ENCODE data around the gene ARID5A. TPM values are rescaled to one million over a fixed set of nuclear protein-coding genes. Genes with fewer than 3 reads are reported as not detected.

The ARID5A gene
- total RNA-seq, 1 donor from 2014 or later = 53.6 TPM

DNA sequence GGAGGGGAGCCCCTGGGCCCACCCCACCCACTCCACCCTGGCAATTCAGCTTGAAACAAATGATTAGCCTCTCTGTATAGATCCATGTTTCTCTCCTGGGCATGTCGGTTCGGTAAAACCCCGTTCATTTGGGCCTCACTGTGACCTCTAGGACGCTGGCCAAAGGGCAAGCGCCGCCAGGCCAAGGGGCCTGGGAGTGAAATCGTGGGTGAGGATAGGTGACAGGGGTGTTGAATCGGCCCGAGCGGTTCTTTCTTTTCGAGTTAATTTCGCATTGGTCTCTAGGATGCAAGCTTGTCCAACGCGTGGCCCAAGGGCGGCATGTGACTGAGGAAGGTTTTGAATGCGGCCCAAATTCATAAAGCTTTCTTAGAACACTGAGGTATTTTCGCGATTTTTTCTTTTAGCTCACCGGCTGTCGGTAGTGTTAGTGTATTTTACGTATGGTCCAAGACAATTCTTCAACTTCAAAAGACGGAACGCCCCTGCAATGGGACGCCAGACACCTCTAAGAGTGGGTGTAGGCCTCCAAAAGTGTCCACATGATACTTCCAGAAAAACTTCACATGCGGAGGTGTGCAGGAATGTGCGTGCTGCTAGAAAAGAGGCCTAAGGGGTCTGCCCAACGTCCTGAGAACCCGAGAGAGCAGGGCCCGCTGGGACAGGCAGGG, 9.8 kb upstream of the ARID5A start:
- intact Hi-C loops (cut with micrococcal nuclease) = no loop called here

DNA sequence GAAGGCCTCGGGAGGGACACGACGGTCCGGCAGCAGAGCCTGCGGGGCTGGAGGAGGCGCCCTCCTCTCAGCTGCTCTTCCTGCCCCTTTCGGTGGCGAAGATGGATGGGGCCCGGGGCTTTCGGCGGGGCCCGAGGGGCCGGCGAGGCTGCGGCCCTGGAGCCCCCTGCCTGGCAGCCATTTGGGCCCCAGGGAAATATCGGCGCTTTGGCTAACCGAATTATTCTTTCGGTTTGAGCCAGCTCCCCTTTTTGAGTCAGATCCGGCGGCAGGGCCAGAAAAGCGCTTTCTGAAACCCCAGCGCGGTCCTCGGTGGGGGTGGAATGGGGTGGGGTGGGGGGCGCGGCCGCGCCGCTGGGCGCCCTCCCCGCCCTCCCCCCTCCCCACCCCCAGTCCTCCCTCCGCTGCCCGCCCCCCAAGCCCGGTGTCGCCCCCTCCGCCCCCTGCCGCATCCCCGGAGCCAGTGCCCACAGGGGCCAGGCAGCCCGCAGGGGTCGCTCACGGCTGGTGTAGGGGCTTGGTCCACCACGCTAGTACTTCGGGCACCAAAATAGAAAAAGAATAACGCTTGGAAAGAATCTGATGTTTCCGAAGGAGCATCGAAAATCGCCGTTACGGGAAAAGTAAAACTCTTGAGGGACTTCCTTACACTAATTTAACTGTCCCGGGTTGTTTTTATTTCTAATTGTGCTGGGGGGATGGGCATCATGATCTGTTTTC, 9.1 kb upstream of the ARID5A start:
- intact Hi-C loops (cut with micrococcal nuclease) = loop anchor here (1.0 kb wide), 1 partner anchor 9 kb away; the partner anchor contains the start of gene ARID5A

DNA sequence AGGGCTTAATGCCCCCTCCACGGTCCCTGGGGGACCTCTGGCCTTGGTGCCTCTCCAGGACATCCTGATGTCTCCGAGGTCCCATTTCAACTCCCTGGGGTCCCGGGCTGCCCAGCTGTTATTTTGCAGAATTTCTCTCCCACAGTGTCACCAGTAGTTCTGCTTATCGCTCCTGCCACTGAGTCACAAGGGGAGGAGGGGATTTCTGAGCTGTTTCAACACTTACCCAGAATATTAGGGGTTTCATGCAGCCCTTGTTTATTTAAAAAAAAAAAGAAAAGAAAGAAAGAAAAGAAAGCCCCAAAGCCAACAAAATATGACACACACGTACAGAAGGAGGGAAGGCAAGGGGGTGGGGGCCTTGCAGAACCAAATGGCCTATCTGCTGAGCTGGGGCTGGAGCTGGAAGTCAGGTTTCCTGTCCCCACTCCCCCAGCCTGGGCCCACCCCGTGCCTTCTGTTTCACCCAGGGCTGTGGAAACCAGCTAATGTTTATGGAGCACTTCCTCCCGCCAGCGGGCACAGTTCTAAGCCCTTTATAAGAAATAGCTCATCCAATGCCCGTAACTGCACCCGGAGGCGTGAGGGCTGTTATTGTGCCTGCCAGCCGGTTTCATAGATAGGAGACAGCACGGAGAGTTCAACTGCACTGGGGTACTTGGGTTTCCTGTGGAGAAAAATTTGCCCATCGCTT, 8.4 kb upstream of the ARID5A start:
- intact Hi-C loops (cut with micrococcal nuclease) = loop anchor here (1.0 kb wide), 1 partner anchor 8 kb away; the partner anchor contains the start of gene ARID5A

DNA sequence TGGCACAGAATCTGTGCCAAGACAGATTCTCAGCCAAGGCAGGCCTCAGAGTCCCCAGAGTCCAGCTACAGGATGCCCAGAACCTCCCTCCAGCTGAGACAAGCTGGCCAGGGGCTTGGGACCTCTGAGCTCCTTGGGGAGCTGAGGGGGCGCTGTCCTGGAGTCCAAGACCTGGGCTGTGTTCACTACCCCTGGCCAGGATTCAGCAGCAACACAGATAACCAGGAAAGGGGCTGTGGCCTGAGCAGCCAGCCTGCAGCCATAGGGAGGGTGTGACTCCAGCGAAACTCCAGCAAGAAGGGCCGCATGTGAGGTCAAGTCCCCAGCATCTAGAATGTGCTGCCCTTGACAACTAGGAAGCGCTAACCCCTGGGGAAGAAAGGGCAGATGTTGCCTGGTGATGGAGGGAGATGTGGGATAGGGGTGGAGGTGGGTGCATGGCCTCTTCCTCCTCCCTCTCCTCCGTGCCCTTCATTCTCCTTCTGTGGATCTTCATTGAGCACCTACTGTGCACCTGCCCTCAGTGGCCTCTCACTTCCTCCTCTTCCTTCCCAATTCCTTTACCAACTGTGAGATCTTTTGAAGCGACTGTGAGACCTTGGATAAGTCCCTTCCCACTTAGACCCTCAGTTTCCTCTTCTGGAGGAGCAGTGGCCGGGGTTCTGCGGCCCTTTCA, 7.7 kb upstream of the ARID5A start:
- intact Hi-C loops (cut with micrococcal nuclease) = loop anchor here (1.0 kb wide), 1 partner anchor 7 kb away; the partner anchor contains the start of gene ARID5A

DNA sequence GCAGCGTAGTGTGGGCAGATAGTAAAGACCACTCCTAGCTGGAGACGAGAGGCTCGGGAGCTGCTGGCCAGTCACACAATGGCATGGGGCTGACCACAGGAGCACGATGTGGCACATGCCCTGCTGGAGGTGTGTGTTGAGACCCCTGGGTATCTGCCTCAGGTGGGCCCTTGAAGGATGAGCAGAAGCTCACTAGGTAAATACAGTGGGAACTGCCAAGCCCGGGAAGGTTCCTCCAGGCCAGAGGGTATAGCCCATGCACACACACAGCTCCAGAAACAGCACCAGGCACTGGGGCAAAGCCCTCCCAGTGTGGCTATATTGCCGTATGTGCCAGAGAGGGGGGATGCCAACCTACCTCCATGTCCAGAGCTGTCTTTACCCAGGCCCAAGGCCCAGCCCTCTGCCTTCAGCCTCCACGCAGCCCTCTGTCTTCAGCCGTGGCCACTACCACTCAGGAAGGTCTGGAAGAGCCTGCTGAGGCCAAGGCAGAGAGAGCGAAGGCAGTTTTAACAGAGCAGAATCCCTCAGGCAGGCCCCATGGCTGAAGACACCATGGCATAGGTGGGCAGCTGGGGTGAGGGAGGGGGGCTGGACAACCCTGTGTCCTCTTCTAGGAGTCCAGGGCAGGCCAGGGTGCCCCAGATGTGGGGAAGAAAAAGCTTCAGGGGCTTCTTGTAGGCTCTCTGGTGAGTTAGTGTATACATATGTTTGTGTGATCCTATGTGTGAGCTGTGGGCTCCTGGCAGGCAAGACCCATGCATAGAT, 7.0 kb upstream of the ARID5A start:
- intact Hi-C loops (cut with micrococcal nuclease) = loop anchor here (10.0 kb wide), 1 partner anchor 1455 kb away; no protein-coding TSS in a partner anchor

DNA sequence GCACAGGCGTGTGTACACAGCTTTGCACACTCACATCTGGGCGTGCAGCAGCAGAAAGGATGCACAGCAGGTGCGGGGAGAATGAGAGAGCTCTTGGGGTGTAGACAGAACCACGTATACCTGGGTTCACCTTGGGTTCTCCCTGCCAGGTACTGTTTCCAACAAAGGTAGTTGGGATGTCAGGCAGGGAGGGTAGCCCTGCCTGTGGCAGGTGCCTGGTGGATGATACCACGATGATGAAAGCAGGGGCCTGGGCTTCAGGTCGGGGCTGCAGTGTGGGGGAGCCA, 6.5 kb upstream of the ARID5A start:
- intact Hi-C loops (cut with micrococcal nuclease) = loop anchor here (10.0 kb wide), 1 partner anchor 1455 kb away; no protein-coding TSS in a partner anchor

DNA sequence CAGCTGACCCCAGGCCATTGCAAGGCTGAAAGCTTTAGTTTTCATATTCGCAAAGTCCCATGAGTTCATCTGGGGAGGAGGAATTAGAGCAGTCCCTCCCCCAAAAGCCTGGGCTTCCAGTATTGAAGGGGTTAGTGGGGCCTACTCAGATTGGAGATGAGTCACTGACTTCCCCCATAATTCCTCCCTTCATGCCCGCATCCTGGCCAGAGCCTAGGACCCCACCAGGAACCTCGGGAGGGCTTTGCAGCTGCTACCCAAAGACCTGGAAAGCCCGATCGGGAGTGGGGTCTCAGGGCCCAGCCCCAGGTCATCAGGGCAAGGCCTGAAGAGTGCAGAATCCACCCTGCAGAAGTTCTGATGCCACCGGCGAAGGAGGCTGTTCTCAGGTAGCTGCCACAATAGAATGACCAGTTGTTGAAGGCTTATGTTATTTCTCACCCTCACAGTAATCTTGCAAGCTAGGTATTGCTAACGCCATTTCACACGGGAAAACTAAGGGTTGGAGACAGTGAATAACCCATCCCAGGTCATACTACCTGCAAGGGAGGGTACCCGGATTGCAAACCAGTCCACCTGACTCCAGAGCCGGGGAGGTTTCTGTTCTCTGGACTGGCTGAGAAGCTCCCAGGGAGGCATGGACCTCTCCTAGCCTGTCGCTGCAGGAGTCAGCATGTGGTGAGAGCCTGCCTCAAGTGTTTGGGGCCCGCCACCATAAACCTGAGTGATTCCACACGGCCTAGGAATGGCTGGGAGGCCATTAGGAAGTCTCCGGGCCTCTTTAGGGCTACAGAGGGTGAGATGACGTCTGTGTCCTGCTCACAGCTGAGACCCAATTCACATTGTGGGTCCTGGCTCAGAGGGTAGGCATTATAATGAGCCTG, 5.8 kb upstream of the ARID5A start:
- intact Hi-C loops (cut with micrococcal nuclease) = loop anchor here (10.0 kb wide), 1 partner anchor 1456 kb away; no protein-coding TSS in a partner anchor

DNA sequence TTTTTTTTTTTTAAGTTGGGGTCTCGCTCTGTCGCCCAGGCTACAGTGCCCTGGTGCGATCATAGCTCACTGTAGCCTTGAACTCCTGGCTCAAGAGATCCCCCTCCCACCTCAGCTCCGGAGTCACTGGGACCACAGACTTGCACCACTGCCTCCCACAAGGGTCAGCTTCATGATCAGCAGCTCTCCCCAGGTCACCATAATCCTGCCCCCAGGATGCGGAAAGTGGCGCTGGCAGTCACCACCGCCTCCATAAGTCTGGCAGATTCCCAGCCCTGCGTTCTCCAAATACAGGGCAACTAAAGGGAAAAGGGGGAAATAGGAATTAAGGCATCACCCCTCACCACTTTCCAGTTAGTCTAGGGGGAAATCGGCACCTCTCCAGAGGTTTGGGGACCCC, 5.2 kb upstream of the ARID5A start:
- intact Hi-C loops (cut with micrococcal nuclease) = loop anchor here (10.0 kb wide), 1 partner anchor 1457 kb away; no protein-coding TSS in a partner anchor

DNA sequence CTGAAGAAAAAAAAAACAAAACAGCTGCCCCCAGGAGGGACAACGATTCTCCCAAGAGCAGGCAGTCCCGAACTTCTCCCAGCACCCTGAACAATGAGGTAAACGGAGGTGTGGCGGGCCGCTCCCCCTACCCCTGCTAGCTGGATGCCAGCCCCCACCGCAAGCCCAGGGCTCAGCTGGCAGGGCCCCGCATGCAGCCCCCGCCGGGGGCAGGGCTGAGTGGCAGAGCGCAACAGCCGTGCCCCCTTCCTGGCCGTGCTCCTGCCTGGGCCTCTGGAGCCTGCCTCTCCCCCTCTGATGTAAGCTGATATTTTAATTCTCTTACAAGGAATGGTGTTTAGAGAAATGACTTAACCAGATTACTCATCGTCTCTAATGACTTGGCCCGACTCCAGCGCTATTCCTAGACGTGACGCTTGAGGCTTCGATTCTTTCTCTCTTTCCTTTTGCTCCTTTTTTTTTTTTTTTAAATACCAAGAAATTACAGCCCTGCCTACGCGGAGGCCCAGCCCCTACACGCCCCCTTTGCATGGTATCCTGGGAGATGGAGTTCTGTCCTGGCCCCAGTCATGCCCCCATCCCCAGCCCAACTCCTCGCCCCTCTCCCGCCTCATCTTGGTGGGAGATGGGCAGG, 4.6 kb upstream of the ARID5A start:
- intact Hi-C loops (cut with micrococcal nuclease) = loop anchor here (10.0 kb wide), 1 partner anchor 1457 kb away; no protein-coding TSS in a partner anchor

DNA sequence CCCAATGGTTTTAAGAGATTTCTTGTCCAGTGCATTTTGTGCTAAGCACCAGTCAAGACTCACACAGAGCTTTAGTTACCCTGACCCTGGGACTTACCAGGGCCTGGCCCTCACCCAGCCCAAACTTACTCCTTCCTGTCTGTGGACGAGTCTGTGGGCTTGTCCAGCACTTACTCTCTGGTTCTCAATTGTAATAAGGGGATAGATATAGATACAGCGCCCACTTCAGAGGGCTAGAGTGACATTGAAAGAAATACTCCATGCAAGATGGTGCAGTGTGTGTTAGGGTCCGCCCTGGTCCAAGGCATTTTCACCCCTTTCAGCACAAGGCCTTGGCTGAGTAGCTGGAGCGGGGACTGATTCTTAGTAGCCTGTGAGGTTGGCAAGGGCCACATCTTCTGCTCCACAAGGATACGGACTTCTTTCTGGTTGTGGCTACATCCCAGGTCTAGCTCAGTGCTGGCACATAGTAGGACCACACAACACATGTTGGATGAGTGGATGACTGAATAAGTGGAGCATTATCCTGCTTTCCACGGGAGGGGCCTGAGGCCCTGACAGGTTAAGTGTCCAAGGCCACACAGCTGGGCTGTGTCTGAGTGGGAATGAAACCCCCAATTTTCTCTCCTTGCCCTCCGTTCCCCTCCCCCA, 3.8 kb upstream of the ARID5A start:
- intact Hi-C loops (cut with micrococcal nuclease) = loop anchor here (10.0 kb wide), 1 partner anchor 1458 kb away; no protein-coding TSS in a partner anchor

DNA sequence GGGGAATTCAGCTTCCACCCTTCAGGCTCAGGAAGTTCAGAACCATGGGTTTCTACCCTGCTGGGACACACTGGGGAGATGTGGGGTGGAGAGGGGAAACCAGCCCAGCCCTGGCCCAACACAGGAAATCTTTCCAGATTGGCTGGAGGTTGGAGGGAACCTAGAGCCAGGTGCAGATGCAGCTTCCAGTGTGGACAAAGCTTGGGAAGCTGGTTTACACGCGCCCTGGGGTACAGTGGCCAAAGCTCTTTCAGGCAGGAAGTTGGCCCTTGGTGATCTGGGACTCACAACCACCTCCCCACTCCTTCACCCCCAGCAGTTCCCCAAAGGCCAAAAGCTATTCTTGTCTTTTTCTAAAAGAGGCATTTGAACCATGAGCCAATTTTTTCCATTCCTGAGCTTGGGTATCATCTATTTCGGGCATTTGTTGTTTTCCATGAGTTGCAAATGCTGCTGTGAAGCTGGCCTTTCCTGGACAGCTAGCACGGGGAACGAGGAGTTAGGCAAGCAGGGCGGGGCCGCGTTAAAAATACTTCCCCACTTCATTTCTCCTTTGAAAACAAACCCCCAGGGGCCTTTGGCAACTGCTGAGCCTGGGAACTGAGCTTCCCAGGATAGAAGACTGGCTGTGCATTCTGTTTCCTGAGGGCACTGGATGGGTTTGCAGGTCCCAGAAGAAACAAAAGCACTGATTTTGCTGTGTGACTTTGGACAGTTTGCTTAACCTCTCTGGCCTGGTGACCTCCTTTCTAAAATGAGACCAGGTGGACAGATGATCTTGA, 3.1 kb upstream of the ARID5A start:
- intact Hi-C loops (cut with micrococcal nuclease) = loop anchor here (10.0 kb wide), 1 partner anchor 1459 kb away; no protein-coding TSS in a partner anchor

DNA sequence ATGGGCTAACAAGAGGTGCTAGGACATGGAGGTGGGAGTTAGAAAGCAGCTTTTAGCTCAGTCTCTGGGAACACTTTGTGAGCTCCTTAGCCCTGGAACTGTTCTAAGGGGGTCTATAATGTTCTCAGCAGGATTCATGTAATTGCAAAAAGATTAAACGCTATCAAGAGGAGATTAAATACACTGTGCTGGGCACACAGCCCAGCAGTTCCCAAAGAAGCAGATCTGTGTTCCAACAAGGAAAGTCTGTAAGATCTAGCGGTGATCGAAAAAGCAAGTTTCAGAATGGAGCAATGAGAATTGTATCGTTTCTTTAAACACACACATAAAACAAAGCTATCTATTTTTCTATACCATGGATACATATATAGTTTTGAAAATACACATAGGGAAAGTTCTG, 2.4 kb upstream of the ARID5A start:
- intact Hi-C loops (cut with micrococcal nuclease) = loop anchor here (10.0 kb wide), 1 partner anchor 1459 kb away; no protein-coding TSS in a partner anchor

DNA sequence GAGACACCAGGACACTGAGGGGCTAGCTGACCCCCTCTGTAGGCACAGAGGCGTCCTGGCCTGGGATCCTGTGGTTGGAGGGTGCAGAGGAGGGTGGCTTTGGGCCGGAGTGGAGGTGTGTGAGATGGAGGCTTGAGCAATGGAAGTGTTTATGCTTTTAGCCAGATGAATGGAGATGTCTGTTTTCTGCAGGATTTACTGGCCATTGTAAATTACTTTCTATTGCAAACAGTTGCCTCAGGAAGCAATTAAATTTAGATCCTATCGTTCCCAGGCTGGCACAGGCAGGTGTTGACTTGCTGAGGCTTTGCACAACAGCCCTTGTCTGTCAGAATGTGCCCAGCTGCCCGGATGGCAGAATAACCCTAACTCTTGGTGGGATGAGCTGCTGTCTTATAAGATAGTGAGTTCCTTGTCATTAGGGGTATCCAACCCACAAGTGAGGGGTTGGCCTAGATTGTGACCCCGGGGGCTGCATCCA, 1.8 kb upstream of the ARID5A start:
- intact Hi-C loops (cut with micrococcal nuclease) = loop anchor here (5.0 to 10.0 kb wide), 7 partner anchors 177 to 1460 kb away; partner anchors contain the start of genes CNNM4 and STARD7

DNA sequence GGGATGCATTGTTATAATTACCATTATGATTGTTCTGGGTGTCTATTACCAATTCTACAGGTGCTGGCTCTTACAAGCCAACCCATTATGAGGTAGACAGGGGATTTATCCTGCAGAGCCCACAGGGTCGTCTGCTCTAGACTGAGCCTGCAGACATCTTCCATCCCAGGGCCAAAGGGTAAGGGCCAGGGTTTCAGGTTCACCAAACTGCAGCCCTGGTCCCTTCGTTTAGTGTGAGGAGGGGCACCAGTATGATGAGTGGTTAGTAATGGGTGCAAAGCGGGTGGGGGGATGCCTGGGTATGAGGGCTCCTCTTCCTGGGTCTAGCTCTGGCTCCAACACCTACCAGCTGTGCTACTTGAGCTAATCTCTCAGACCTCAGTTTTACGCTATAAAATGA, 1.2 kb upstream of the ARID5A start:
- intact Hi-C loops (cut with micrococcal nuclease) = loop anchor here (5.0 to 10.0 kb wide), 7 partner anchors 178 to 1461 kb away; partner anchors contain the start of genes CNNM4 and STARD7

DNA sequence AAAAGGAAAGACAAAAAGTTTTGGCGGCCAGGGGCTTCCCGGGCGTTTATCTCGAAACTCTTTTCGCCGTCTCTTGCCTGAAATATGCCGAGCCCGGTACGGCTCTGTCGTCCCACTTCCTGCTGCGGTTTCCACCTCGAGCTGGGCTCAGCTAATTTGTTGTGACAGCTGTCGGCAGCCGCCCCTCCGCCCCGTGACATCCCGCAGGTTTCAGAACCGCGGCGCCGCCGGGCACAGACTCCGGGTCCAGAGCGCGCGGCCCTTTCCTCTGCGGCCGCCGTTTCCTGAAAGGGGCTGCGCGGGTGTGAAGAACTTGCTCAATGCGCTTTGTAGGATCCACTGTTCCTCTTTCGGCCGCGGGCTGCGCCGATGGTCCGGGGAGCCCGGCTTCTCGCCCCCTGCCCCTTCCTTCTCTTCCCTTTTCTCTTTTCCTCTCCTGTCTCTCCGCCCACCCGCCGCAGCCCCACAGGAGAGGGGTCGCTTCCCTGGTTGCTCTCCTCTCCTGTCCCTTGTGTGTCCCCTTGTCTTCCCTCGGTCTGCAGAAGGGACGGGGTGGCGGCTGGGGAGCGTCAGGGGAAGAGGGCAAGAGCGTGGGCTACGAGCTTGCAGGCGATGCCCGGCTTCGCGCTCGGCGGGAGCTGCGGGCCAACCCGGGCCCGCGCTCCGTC, 648 bp downstream of the ARID5A start:
- intact Hi-C loops (cut with micrococcal nuclease) = loop anchor here (1.0 to 10.0 kb wide), 10 partner anchors 102 to 1462 kb away; partner anchors contain the start of genes CNNM4, DUSP2, KANSL3 and LMAN2L

DNA sequence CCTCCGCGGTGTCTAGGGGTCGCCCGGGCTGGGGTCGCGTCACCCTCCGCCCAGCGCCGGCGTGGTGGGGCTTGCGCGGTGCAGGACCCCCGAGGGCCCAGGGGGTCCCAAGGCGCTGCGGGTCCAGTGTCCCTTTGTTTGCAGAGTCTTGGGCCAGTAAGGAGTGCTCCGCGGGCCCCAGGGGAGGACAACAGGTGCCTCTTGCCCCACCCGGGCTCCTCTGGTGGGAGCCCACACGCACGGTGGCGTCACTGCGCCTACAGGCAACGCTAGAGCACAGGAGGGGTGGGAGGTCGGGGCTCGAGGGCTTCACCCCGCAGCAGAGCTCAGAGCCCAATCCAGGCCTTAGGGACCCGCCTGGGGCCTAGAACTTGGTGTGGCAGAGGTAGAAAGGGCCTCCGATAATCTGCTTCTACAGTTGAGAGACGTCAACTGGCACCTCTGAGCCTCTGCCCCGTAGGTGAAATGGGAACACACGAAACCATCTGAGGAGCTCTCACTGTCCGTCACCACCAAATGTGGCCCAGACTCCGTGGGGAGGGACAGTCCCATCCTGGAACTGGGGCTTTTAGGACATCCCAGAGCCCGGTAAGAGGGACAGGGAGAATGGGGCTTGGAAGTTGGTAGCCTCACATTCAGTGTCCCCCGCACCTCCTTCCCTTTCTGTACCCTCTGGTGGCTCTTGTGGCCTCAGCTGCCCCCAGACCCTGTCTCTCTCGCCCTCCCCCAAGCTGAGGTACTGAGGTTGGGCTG, 1.4 kb downstream of the ARID5A start:
- intact Hi-C loops (cut with micrococcal nuclease) = loop anchor here (1.0 to 10.0 kb wide), 14 partner anchors 14 to 1463 kb away; partner anchors contain the start of genes ANKRD39, CNNM4, DUSP2 and KANSL3
